Measurements from ENCODE around the gene STX12.
"Not testable (repeated sequence)": the region's sequence is repeated elsewhere in the genome, so short reads cannot be mapped to it uniquely, and the experiment has no call there.

The STX12 gene

DNA sequence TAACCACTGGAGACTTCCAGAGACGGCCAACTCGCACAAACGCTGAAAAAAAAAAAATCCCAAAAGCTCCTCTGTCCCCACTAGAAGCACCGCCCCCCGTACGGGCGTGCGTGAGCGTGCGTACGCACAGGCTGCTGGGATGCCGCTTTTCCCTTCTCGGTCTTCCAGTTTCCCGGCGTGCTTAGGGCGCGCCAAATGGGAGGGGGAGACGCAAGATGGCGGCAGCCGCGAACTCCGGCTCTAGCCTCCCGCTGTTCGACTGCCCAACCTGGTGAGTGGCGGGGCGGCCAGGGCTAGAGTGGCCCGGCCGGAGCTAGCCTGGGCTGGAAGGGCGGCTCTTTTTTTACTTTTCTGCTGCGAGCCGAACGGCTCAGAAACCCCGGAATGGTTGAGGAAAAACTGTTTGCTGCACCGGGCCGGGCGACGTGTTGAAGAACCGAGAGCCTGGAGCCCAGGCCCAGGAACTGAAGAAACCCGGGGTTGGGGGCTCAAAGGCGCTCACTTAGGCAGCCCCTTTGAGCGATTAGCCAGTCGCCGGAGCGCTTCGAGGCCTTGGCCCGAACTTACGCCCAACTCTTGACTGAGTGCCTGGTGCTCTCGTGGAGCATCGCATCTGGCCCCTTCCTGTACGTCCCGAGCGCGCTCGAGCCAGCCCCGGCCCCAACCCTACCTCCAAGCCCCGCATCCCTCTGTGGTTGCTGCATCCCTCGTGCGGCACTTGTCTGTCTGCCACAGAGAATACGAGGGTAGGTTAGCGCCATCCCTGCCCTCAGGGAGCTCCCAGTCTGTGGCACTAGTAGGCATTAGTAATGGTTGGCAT, 57.8 kb downstream of the STX12 start, which contains the start of gene PPP1R8:
PPP1R8 (plus strand) TSS at position 162 of the 820 bp plus-strand sequence; CDS start at position 216, 54 bp downstream.
- DNase-seq (ENCODE audit: low read depth), result peak; percentile 87

DNA sequence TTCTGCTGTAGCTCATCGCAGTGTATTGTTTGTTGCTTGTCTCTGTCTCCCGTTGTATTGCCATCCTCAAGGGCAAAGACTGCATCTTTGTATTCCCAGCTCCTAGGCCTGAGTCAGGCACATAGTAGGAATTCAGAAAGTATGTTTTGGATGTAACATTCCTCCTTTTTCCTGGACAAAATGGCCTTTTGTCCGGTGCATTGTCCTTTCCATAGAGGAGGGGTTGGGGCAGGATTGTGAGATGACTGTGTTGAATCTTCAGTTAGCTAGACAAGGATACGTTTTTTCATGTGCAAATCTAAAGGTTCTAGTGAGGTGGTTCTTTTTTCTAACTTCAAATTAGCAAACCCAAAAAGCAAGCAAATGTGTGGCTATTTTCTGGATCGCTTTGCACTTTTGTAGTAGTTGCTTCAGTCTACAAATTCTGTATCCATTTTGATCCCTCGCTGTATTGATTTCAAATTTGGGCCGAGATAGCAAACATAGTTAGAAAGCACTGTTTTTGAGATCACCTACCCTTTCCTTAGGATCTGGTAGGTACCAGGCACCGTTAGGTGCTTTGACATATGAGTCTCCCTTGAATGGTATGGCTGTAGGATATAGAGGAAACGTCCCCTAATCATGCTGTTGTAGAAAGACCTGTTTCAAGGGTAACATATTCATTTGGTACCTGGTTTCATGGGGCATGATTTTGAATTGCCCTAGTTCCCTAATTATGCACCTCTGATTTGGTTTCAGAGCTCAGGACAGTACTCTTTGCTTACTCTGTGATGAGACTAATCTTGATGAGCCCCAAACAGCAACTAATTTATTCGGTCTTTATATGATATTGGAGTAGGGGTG, 58.8 kb downstream of the STX12 start:
- no peak for DNase-seq (ENCODE audit: low read depth)

DNA sequence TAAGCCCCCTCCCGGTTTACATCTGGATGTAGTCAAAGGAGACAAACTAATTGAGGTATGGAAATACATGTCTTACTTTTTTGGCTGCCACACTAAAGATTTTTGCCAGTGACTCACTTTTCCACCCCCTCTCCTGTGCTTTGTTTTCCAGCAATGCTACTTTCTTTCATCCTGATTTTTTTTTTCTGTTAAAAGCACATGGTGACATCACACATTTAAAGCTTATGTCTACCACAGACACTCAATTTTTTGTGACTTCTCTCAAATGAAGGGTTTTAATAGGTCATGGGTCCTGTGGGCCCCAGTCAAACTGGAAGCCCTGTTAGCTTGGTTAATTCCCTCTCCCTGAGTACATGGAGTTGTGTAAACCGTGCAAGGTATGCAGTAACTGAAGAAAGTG, 59.7 kb downstream of the STX12 start:
- DNase-seq (ENCODE audit: low read depth), result no peak

DNA sequence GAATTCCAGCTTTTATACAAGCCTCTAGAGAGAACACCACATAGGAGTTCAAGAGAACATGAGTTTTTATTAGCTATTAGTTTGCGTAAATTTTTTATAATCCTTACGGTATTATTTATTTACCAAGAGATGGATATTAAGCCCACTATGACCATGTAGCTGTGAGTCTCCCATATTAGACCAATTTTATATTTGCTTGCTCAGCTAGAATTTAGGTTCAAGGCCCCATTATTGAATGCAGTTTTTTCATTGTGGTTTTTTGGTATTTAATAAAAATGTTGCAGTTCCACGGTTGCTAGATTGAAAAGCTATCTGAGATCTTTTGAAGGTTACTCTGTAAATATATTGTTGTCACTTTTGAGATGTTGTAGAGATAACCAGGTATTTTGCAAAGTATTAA, 60.5 kb downstream of the STX12 start:
- no peak for DNase-seq (ENCODE audit: low read depth)

DNA sequence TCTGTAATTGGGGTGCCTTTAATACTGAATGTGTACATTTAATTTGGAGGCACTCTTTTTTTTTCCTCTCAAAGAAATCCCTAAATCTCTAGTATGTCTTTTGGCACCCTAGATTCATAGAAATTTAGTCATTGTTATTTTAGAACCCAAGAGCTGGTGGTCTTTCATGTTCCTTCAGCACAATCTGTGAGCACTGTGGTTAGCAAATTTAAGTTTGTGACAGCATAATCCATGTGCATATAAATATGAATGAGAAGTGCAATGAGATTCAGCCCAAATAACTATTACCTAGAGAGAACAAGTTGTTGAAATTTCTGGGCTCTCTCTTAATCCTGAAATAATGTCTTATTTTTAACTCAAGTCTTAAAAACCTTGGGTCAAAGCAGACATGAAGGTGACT, 62.0 kb downstream of the STX12 start:
- no peak for DNase-seq (ENCODE audit: low read depth)

DNA sequence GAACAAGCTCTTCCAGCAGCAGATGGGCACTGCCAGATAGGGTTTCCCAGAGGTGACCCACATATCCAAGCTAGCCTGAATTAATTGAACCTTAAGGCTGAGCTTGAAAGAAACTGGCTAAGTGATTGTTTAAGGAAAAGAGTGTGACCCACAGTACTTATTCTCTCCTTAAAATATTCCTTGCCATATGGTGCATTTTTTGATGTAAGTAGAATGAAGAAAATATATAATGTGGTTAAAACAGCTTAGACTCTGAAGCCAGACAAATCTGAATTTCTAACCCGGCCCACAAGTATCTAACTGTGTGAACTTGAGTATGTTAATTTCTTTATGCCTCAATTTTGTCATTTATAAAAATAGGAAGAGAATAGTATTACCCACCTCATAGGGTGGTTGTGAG, 62.5 kb downstream of the STX12 start:
- no peak for DNase-seq (ENCODE audit: low read depth)

DNA sequence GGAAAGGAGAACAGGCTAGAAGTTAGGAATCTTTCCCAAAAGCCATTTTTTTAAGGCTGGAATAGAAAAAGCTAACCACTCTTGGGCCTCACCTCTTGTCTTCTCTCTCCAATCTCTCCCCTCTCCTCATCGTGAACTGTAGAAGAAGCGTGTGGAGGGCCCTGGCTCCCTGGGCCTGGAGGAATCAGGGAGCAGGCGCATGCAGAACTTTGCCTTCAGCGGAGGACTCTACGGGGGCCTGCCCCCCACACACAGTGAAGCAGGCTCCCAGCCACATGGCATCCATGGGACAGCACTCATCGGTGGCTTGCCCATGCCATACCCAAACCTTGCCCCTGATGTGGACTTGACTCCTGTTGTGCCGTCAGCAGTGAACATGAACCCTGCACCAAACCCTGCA, 76.9 kb downstream of the STX12 start:
- no peak for DNase-seq (ENCODE audit: low read depth)

DNA sequence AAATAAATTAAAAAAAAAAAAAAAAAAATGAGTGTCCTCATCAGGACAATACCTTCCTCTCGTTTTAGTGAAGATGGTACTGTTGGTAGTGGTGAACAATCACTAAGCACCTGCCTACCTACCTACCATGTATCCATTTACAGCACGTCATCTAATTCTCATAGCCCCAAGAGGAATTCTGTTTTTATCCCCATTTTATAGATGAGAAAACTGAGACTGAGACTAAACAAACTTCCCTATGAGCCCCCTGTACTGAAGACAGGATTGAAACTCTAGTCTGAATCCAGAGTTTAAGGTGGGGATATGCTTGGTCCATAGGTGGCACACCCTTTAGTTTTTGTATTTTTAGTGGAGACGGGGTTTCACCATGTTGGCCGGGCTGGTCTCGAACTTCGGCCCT, 82.1 kb downstream of the STX12 start:
- DNase-seq (ENCODE audit: low read depth), result no peak

DNA sequence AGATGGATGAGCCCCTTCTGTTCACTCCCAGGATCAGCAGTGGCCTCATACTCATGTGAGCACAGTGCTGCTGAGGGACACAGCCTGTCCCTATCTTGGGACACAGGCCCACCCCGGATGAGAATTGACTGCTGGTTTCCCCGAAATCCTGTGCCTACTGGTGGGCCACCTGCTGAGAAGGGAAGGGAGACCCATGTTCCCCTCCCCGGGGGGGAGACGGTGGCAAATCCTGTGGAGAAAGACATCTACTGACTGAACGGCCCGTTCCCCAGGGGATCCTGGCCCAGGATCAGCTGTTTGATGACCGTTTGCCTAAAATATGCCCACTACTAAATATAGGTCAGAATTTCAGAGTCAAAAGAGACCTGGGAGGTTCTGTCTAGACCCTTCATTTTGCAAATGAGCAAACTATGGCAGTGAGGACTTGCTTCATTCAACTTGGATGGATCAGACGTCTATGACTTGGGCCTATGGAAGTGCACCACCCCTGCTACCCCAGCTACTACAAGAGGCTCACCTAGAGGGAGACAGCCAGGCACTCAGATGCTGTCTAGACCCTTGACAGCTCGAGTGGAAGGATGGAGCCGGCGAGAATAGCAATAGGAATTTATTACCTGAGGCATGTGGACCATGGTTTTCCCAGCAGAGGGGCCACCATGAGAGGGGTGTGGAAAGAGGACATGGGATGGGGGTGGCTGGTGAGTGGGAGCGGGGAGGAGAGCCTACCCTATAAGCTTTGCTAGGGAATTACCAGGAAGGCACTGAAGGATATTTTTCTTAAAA, 83.7 kb downstream of the STX12 start:
- DNase-seq (ENCODE audit: low read depth), result no peak

DNA sequence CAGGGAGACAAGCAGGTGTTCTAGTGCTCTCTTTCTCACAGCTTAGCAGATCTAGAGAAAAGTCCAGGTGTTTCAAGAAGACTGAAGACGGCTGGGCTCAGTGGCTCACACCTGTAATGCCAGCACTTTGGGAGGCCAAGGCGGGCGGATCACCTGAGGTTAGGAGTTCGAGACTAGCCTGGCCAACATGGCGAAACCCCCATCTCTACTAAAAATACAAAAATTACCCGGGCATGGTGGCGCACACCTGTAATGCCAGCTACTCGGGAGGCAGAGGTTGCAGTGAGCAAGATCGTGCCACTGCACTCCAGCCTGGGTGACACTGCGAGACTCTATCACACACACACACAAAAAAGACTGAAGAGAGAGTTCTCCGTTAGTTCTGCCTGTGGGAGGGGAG, 84.5 kb downstream of the STX12 start:
- not testable (repeated sequence) for DNase-seq (ENCODE audit: low read depth)

DNA sequence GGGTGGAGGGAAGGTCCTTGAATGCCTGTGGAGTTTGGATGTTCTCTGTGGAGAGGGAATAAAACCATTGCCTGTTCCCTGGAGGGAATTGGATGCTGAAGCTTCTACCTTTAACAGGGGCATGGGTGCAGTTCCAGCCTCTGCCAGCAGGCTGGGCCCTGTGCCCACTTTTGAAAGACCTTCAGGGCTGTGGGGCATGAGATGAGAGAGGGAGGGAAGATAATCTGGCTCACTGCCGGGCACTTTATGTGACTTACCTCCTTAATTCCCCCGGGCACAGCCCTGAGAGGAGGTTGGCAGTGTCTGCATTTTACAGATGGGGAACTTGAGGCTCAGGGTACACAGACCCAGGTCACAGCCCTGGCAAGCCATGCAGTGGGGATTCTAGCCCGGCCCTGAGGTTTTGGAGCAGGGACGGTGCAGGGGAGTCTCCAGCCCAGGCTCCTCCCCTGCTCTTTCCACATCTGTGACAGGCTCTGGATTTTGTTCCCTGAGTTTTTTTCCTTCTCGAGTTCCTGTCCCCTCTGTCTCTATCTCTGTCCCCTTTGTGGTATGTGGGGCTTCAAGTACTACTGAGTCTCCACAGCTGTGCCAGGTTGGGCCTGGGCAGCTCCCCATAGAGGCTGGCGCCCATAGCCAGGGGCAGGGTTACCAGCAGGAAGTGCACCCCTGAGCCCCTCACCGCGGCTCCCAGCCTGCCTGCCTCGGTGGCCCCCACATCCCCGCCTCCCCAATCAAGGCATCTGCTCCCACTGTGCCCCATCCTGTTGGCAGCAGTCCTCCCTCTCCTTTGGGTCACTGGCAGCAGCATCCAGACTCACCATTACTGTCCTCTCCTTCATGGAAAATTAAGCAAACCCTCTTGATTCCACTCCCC, 85.3 kb downstream of the STX12 start:
- peak; percentile 76 for DNase-seq (ENCODE audit: low read depth)

DNA sequence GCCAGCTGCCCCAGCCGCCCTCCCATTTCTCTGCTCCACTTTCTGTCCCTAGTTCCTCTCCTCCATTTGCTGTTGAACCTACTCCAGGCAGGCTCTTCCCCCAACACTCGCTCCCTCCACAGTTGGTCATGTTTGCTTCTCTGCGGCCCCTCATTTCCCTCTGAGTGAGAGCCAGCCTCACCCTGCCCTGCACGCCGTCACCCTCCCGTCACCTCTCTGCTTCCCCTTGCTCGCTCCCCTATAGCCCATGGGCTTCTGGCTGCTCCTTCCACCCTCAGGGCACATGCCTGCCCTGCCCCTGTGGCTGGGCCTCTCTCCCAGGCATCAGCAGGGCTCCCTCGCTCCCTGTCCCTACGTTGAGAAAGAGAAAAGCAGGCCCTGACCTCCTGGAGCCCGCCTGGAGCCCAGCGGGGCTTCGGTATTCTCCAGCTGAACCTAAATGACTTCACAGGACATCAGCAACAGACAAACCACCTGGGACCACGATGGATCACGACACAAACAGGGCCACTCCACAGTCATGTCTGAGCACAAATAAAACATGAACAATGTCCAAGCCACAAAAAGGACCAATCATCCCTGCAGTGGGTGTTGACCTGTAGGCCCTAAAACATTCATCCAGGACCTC, 86.0 kb downstream of the STX12 start:
- DNase-seq (ENCODE audit: low read depth), result no peak

DNA sequence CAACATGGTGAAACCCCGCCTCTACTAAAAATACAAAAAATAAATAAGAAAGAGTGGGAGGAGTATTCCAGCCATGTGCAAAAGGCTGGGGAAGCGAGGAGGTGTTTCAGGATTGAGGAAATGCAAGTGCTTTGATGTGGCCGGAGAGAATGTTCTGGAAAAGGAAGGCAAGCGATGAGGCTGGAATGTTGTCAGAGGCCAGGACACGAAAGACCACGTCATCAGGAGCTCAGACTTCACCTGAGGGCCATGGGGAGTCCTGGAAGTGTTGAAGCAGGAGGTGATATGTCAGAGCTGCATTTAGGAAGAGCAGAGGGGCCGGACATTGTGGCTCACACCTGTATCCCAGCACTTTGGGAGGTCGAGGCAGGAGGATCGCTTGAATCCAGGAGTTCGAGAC, 88.4 kb downstream of the STX12 start:
- DNase-seq (ENCODE audit: low read depth), result no peak

DNA sequence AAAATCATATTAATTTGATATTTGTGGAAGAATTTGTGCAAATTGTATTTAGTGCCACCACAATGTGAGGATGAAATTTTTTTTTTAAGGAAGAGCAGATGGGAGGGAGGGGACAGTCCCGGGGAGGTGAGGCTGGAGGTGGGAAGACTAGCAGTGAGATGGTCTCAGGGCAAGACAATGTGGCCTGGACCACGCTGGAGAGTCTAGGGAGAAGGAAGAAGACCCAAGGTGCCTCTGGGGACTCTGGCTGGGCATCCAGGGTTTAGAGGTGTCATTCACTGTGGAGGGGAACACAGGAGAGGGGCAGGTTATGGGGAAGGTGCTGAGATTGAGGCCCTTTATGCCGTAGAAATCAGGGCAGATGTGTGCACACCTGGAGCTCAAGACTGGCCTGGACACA, 89.0 kb downstream of the STX12 start:
- no peak for DNase-seq (ENCODE audit: low read depth)

DNA sequence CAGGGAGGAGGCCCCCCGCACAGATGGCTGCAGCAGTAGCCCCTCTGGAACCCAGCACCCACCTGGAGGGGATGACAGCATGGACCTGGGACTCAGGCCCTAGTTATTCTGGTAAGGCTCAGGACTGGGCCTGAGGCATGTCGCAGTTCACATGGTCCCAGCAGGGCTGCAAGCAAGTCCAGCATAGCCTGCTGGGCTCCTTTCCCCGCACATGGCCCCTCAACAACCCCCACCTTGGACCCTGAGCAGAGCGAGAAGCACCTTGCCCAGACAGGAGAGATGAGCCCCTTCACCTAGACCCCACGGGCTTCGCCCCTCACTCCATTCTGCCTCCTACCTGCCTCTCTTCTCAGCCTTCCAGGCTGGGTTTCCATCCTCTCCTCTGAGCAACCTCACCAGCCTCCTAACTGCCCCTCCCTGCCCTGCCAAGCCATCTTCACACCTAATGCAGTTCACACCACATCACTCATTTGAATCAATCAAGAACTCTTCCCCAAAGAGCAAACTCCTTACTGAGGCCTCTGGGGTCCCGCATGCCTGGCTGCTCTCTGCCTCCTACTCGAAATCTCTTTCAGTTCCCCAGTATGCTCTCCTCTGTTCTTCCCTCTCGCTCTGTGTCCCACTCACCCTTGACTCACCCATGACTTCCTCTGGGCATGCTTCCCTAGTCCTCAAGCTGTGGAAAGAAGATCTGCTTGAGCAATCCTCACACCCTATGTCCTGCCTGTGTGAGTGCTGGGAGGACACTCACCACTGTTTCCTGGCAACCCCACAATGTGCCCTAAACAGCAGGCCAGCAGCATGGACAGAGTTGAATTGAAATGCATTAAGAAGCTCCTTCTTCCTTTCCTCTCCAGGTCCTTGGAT, 89.9 kb downstream of the STX12 start:
- no peak for DNase-seq (ENCODE audit: low read depth)

DNA sequence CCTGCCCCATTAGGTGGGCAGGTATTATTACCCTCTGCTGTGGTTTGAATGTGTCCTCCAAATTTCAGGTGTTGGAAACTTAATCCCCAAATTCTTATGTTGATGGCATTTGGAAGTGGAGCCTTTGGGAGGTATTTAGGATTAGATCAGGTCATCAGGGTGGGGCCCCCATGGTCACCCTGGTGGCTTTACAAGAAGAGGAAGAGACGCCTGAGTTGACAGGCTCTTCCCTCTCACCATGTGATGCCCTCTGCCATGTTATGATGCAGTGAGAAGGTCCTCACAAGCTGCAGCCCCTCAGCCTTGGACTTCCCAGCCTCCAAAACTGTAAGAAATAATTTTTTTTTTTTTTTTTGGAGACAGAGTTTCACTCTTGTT, 90.5 kb downstream of the STX12 start:
- no peak for DNase-seq (ENCODE audit: low read depth)

DNA sequence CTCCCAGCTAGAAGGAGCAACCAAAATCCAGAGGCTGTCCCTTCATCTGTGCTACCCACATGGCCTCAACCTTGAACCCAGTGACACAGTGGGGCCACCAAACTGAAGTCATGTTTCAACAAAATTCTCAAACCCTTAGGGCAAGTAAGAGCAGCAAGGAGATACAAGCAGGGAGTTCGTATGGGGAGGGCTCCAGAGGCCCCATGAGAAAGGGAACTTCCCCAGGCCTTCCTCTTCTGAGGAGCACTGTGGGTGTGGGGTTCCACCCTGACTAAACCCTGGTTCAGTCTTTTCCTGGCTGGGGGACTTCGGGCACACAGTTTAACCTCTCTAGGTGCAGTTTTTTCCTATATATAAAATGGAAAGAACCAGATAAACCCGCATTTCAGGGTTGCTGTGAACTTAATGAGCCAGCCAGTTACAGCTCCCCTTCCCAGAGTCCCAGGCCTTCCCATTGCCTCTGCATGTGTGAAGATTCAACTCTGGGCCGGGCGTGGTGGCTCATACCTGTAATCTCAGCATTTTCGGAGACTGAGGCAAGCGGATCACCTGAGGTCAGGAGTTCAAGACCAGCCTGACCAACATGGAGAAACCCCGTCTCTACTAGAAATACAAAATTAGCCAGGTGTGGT, 91.4 kb downstream of the STX12 start:
- no peak for DNase-seq (ENCODE audit: low read depth)

DNA sequence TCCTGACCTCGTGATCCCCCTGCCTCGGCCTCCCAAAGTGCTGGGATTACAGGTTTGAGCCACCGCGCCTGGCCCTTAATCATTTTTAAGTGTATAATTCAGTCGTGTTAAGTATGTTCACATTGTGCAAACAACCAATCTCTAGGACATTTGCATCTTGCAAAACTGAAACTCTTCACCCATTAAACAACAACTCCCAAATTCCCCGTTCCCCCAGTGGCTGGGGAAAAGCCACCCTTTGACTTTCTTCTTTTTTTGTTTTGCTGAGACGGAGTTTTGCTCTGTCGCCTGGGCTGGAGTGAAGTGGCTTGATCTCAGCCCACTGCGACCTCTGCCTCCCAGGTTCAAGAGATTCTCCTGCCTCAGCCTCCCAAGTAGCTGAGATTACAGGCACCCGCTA, 92.8 kb downstream of the STX12 start:
- no peak for DNase-seq (ENCODE audit: low read depth)

DNA sequence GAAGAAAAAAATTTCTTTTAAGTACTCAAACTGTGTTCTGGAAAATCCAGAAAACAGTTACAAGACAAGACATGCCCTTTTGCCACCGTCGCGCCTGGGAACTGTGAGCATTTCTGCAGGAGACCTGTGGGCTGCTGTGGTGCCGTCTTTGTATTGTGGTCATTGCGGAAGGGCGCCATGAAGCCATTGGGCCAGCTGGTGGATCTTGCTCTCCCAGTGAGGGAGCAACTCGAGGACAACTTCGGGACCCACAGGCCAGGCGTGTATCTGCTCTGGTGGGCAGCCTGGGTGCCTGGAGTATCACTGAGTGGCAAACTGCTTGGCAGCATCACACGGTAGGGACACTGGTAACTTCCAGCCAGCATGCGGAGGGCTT, 95.5 kb downstream of the STX12 start:
- DNase-seq (ENCODE audit: low read depth), result no peak
